ENCODE results near the gene HOXD3. TPM values are rescaled to one million over a fixed set of nuclear protein-coding genes. Genes with fewer than 3 reads are reported as not detected.
A peak's percentile ranks its signal among the peaks of the same experiment; 100 is the strongest.

The HOXD3 gene
- total RNA-seq, 1 donor from 2014 or later = not detected

DNA sequence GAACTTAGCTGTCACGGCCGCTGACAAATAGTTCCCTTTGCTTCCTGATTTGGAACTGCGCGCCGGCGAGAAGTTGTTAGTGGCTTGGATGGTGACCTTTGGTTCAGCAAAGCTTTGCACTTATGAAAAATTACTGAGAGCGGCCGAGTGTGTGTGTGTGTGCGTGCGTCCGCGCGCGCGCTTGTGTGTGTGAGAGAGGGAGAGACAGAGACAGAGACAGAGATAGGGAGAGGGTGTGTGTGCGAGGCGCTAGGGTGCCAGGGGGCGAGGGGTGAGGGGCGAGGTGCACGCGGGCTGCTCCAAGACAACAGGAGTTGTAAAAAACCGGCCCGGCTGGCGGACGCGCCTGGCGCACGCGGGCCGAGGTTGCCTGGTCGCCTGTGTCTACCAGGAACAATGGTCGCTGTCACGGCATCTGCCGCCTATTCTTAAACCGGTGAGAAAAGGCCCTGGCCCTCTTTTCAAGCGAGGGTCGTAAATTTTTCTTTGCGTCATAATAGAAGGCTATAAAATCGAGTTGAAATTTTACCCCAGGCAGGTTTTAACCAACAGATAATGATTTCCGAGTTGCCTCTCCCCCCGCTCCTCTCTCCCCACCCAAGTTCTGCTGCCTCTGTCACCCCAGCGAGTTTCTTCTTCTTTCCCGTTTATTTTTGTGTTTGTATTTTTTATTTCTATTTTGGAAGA is 535 bp downstream of the HOXD3 start:
- peaks cover 4% of the 10 kb centered on the region for H3K9me3 ChIP-seq (ENCODE audit: insufficient read depth, low read depth, low read length)
- no peaks in the 10 kb centered on the region for H3K79me2 ChIP-seq (ENCODE audit: insufficient read depth, low read length)
- H3K27ac ChIP-seq (ENCODE audit: low read depth, low read length) = peak overlapping the region; percentile 42
- H3K36me3 ChIP-seq (ENCODE audit: insufficient read depth, low read length) = no peaks in the 10 kb centered on the region
- peak overlapping the region; percentile 70 for H3K9ac ChIP-seq (ENCODE audit: low read length)
- TF ChIP-seq CTCF (IDR thresholded peaks at IDR 0.05; ENCODE audit: insufficient read depth, low read depth, low read length) (no peak), EZH2 (IDR thresholded peaks at IDR 0.05; ENCODE audit: insufficient read depth, low read length) (peak; percentile 79)
- no peaks in the 10 kb centered on the region for H3K4me1 Mint-ChIP-seq (ENCODE audit: low read depth, unreplicated experiment)
- H3K9me3 Mint-ChIP-seq (ENCODE audit: unreplicated experiment) = peaks cover 19% of the 10 kb centered on the region
- DNase-seq (ENCODE audit: low read depth) = no peak
- no peaks in the 10 kb centered on the region for H3K4me1 ChIP-seq (ENCODE audit: insufficient read depth, low read length)
- H3K4me3 Mint-ChIP-seq (ENCODE audit: unreplicated experiment) = no peak overlapping the region
- peak overlapping the region; percentile 47 for H3K27ac Mint-ChIP-seq (ENCODE audit: unreplicated experiment)
- peaks cover 3% of the 10 kb centered on the region for H3K36me3 Mint-ChIP-seq (ENCODE audit: low read depth, unreplicated experiment)
- H3K27me3 ChIP-seq (ENCODE audit: insufficient read depth, low read length) = peaks cover 90% of the 10 kb centered on the region
- H3K4me3 ChIP-seq (ENCODE audit: insufficient read depth, low read depth, low read length) = peak overlapping the region; percentile 36
- no peak overlapping the region for H2AFZ ChIP-seq (ENCODE audit: low read depth, low read length)
- no peak for FAIRE-seq
- no peaks in the 10 kb centered on the region for H4K20me1 ChIP-seq (ENCODE audit: insufficient read depth, low read length)
- peak overlapping the region; percentile 82 for H3K4me2 ChIP-seq (ENCODE audit: low read length)
- peaks cover 87% of the 10 kb centered on the region for H3K27me3 Mint-ChIP-seq (ENCODE audit: low read depth, unreplicated experiment)

GRCh38 chr2:176158186-176158591 is 1.1 kb downstream of the HOXD3 start:
- Mint-ChIP-seq H3K27me3 (ENCODE audit: low read depth, unreplicated experiment) (peaks cover 86% of the 10 kb centered on the region), H3K27ac (ENCODE audit: unreplicated experiment) (peak overlapping the region; percentile 38), H3K36me3 (ENCODE audit: low read depth, unreplicated experiment) (peaks cover 3% of the 10 kb centered on the region), H3K4me3 (ENCODE audit: unreplicated experiment) (no peak overlapping the region), H3K4me1 (ENCODE audit: low read depth, unreplicated experiment) (no peaks in the 10 kb centered on the region), H3K9me3 (ENCODE audit: unreplicated experiment) (peaks cover 21% of the 10 kb centered on the region)
- peak overlapping the region; percentile 70 for H3K9ac ChIP-seq (ENCODE audit: low read length)
- H3K27me3 ChIP-seq (ENCODE audit: insufficient read depth, low read length) = peaks cover 88% of the 10 kb centered on the region
- peak overlapping the region; percentile 36 for H3K4me3 ChIP-seq (ENCODE audit: insufficient read depth, low read depth, low read length)
- TF ChIP-seq CTCF (IDR thresholded peaks at IDR 0.05; ENCODE audit: insufficient read depth, low read depth, low read length) = no peak
- TF ChIP-seq EZH2 (IDR thresholded peaks at IDR 0.05; ENCODE audit: insufficient read depth, low read length) = no peak
- FAIRE-seq = no peak
- no peaks in the 10 kb centered on the region for H4K20me1 ChIP-seq (ENCODE audit: insufficient read depth, low read length)
- no peak overlapping the region for H2AFZ ChIP-seq (ENCODE audit: low read depth, low read length)
- peak overlapping the region; percentile 82 for H3K4me2 ChIP-seq (ENCODE audit: low read length)
- H3K79me2 ChIP-seq (ENCODE audit: insufficient read depth, low read length) = no peaks in the 10 kb centered on the region
- peak overlapping the region; percentile 42 for H3K27ac ChIP-seq (ENCODE audit: low read depth, low read length)
- peaks cover 2% of the 10 kb centered on the region for H3K4me1 ChIP-seq (ENCODE audit: insufficient read depth, low read length)
- no peaks in the 10 kb centered on the region for H3K36me3 ChIP-seq (ENCODE audit: insufficient read depth, low read length)
- DNase-seq (ENCODE audit: low read depth) = no peak
- H3K9me3 ChIP-seq (ENCODE audit: insufficient read depth, low read depth, low read length) = peaks cover 4% of the 10 kb centered on the region

Measured in astrocyte (in vitro differentiated cells and primary cell).